Activated naive CD4-positive, alpha-beta T cell treated with Interleukin-2 at 50 U/mL for 16 hours (primary cell): Measurements from ENCODE around the gene PDZK1IP1.
"Not testable (repeated sequence)": the region's sequence is repeated elsewhere in the genome, so short reads cannot be mapped to it uniquely, and the experiment has no call there.

Experiments used
- DNase-seq: peaks from one replicate; pipeline ENCODE4 v3.0.0-alpha.2; 2020

Gene PDZK1IP1

GRCh38 chr1:47223921-47224675 is 34.3 kb upstream of the PDZK1IP1 start:
- no peak for DNase-seq

GRCh38 chr1:47223174-47223920 is 33.5 kb upstream of the PDZK1IP1 start:
- no peak for DNase-seq

DNA sequence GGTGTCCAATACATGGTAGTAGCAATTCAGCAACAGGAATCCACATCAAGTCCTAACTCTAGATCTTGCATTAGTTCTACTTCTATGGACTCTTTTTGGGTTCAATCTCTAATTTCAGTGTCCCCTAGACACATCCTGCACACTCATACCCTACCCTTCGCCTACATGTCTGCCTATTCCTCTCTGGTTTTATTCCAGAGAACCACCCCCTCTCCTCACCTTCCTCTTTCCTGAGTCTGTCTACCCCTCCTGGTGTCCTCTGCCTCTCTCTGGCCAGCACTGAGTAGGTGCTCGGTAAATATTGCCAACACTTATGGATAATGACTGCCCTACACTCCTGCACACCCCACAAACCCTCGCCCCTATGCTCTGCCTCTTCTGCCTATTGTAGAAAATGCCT is 32.6 kb upstream of the PDZK1IP1 start:
- DNase-seq: no peak

GRCh38 chr1:47219590-47220220 is 29.9 kb upstream of the PDZK1IP1 start:
- no peak for DNase-seq

DNA sequence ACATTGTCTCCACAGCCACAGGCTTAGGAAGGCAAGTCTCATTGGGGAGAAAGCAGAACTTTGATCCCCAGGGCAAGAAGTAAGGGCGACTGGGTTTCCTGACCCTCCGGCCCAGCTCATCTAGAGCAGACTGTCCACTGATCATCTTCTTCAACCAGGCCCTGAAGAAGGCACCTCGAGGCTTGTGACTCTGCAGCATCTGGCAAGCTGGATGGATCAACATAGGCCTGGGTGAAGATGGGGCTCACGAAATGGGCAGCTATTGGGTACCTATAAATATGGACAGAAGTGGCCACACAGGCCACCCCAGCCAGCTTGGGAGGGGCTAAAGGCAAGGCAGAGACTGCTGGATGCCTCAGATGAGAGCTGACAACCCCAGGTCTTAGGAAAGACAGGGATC is 29.2 kb upstream of the PDZK1IP1 start:
- DNase-seq: no peak

DNA sequence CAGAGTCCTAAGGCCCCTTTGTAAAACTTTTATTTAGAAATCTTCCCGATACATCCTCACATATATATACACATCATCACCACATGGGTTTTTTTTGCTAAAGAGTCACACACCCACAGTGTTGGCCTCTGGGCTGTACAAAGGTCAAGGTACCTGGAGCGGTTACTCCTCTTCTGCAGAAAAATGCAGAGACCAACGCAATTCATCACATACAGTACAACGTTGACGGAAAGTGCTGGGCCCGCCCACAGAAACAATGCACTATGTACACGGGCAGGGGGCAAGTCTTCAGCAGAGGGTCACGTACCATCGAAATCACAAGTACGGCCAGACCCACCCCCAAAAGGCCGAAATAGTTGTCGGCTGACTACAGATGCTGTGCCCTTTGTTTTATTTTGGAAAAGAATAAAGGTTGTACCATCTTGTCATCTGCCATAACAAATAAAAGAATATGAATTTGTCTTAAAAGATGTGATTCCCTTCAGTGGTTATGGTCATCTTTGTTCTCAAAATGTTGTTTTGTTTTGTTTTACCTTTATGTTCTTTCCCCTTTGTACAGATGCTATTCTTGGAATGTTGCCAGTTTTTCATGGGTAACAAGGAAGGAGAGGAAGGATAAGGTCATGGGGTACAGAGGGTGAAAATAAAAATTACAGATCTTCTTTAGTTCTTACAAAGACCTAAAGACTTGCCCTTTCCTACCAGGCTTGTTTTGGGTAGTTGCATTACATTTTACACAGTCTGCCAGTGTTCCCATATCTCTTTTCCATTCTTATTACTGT is 26.6 kb upstream of the PDZK1IP1 start:
- DNase-seq: no peak

DNA sequence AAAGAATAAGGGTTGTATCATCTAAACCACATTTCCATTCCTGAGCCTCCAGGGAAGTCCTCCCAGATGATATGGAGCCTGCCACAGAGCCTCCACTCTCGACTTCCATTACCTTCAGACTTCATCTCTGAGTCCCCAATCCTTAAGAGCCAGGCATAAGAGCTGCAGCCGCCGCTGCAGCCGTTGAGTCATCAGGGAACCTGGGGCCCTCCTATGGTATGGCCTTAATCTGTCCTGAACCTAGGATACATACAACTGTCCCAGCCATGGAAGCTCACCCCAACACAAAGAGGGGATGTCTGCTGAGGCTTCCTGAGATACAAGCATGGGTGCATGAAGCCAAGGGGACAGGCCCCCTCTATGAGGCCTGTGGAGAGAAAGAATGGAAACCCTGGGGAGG is 25.9 kb upstream of the PDZK1IP1 start:
- DNase-seq: no peak

DNA sequence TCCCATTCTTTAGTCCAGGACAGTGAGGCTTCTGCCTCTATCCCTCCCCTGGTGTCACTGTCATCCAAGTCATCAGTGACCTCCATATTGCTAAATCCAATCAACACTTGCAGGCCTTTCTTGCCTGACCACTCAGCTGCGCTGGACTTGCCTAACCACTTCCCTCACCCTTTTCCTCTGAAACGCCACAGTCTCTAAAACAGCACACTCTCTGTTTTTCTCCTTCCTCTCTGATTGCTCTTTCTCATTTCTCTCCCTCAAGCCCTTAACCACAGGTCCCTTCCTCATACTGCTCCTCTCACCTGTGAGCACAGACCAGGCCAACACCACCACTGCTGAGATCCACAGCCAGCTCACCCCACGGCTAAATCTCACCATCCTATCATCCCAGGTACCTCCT is 24.7 kb upstream of the PDZK1IP1 start:
- no peak for DNase-seq

DNA sequence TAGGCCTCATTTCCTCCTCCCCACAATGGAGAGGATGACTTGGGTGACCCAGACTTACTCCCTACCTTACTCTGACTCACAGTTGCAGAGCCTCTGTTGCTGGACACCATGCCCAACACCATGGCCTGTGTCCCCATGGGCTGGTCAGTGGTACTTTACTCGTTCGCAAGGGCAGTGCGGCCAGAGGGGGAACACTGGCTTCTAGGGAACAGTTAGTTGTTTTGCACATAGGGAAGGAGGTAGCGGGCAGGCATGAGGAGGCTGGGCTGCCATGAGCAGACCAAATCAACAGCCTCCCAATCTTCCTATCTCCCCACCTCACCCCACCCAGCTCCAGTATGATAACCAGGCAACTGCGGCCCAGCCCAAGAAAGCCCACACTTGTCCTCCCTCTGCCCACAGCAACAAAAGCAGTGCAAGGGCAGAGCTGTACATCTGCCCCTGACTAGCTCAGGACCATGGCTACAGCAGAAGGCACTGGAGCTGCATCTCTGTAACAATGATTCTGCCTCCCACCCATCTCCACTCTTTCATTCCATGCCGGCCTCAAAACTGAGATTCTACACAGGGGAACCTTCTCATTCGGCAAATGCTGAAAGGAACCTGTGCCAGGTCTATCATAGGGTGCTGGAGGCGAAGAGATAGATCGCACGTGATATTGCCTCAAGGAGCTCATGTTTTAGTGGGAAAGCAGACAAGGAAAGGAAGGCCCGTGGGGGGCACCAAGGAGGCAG is 23.6 kb upstream of the PDZK1IP1 start:
- DNase-seq: no peak

DNA sequence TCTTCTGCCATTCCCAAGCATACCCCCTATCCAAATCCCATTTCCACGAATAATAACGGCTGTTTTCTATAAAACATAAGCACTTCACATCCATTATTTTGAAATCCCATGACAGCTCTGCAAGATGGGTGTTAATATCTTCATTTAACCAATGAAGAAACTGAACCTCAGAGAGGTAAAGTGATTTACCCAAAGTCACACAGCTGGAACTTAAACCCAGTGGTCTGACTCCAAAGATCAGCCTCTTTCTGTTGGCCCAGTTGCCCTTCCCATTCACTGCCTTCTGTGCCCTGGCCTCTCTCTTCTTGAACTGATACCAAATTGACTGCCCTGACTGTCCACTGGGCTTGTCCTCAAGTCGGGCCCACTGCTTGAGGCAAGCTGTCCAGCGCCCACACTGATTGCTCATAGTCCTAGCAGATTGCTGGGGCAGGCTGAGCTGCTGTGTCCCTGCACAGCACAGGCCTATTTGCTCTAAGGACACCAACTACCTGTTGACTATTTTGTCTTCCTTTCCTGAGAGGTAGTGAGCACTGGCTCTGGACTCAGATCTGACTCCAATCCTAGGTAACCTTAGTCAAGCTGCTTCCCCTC is 22.9 kb upstream of the PDZK1IP1 start:
- no peak for DNase-seq

- DNase-seq: no peak
Observed at GRCh38 chr1:47211796-47212269, 22.0 kb upstream of the PDZK1IP1 start.

- DNase-seq: no peak
Observed at GRCh38 chr1:47210666-47211065, 20.8 kb upstream of the PDZK1IP1 start.

GRCh38 chr1:47209725-47210325 is 20.0 kb upstream of the PDZK1IP1 start:
- no peak for DNase-seq

DNA sequence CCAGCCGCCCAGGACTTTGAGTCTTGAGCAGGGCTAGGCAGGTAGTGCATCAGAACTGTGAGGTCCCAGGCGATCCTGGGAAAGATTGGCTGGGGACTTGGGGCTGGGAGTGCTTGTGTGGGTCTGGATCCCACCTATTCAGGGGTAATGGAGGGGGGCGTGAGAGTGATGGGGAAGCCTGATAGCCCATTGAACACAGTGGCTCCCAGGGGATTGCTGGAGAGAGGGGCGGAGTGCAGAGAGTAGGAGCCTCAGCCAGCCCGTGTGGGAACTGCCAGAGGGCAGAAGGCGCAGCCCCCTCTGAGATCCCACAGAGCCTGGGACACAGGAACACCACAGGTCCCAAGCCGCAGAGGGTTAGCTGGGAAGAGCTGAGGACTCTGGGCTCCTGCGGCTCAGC is 19.3 kb upstream of the PDZK1IP1 start:
- no peak for DNase-seq

DNA sequence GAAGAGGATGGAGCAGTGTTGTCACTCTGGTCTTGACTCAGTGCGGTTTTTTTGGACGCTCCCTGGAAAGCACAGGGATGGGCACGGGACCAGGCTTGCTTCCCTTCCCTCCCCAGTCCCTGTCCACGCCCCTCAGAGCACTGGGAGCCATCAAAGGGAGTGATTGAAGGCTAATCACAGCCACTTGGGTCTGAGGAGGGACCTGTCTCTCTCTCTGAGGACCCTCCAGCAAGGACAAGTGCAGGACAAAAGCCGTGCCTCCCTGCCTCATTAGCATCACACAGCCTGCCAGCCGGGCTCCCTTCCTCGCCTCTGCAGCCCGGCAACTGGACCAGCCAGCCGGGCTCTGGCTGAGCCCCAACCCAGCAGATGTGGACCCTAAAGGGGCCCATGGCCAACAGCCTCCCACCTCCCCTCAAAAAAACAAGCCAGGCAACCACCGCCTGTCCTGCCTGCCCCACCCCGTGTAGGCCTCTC is 18.6 kb upstream of the PDZK1IP1 start:
- DNase-seq: no peak

- DNase-seq: no peak
Observed at GRCh38 chr1:47207803-47208373, 18.1 kb upstream of the PDZK1IP1 start.

- DNase-seq: no peak
Observed at GRCh38 chr1:47205918-47206317, 16.1 kb upstream of the PDZK1IP1 start.

DNA sequence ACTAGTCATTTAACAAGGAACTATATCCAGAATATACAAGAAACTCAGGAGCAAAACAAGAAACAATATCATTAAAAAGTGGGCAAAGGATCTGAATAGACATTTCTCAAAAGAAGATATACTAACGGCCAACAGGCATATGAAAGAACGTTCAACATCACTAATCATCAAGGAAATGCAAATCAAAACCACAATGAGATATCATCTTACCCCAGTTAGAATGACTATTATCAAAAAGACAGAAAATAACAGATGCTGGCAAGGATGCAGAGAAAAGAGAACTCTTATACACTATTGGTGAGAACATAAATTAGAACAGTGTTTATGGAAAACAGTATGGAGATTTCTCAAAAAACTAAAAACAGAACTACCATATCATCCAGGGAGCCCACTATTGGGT is 13.7 kb upstream of the PDZK1IP1 start:
- DNase-seq: not testable (repeated sequence)

DNA sequence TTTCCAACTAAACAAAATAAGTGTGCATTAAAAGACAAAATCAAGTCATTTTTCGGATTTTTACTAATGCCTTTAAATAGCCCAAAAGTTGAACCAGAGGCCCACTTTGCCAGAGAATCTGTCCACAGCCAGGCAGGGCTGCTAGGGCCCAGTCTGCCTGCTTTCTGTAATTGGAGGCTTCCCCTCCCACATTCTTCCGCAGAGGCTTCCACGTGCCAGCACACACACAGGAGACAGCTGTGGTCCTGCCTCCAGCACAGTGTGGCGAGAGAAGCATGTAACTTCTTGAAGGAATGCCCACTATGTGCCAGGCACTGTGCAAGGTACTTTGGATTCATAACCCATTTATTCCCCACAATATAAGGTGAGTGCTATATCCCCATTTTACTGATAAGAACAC is 11.3 kb upstream of the PDZK1IP1 start:
- no peak for DNase-seq

- DNase-seq: no peak
Observed at GRCh38 chr1:47198214-47198613, 8.4 kb upstream of the PDZK1IP1 start.

DNA sequence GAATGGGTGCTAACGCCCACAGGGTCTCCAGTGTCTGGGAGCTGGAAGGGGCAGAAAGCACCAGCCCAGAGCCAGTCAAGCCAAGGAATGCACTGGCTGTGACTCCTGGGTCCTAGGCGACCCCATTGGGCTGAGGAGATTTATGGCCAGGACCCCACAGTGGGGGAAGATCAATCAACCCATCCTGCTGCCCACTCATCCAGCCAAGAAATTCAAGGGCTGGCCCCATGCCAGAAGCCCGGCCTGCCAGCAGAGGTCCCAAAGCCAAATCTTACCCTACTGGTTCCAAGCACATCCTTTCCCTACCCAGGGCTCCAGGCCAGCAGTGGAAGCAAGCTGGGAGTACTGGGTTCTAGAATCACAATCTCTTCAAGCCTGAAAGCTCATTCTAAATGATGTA is 6.8 kb upstream of the PDZK1IP1 start:
- no peak for DNase-seq
